Neural progenitor cell (in vitro differentiated cells): ENCODE data around the gene VSX1.

Source experiments
- EZH2 ChIP-seq: fragments of 200-600 bp; sonication (generic); IDR thresholded peaks from 2 replicates; pipeline ENCODE4 v1.6.1; 2017; ENCODE audit warnings: antibody characterized with exemption, mild to moderate bottlenecking, moderate library complexity
- TF ChIP-seq, protein P1 (sequence below): fragments of 200-600 bp; sonication (generic); IDR thresholded peaks from 2 replicates; pipeline ENCODE4 v1.5.1; 2017; ENCODE audit warnings: antibody characterized with exemption, mild to moderate bottlenecking

DNA sequence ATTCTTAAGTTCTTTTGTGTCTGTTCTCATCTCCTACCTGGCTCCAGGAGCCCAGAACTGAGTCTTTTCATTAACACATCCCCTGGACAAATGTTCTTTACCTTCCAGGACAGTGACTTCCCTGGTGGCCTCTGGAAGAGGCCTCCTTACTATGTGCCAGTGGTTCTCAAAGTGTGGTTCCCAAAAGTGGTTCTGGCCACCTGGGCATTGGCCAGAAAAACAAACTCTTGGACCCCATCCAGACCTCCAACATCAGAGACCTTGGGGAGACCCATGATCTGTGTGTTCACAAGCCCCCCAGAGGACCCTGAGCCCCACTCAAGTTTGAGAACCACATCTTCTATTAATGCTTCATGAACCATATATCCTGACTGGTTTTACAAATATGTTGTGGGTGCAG, 7.2 kb upstream of the VSX1 start:
- TF ChIP-seq, protein P1, sequence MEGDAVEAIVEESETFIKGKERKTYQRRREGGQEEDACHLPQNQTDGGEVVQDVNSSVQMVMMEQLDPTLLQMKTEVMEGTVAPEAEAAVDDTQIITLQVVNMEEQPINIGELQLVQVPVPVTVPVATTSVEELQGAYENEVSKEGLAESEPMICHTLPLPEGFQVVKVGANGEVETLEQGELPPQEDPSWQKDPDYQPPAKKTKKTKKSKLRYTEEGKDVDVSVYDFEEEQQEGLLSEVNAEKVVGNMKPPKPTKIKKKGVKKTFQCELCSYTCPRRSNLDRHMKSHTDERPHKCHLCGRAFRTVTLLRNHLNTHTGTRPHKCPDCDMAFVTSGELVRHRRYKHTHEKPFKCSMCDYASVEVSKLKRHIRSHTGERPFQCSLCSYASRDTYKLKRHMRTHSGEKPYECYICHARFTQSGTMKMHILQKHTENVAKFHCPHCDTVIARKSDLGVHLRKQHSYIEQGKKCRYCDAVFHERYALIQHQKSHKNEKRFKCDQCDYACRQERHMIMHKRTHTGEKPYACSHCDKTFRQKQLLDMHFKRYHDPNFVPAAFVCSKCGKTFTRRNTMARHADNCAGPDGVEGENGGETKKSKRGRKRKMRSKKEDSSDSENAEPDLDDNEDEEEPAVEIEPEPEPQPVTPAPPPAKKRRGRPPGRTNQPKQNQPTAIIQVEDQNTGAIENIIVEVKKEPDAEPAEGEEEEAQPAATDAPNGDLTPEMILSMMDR, result no peak
- no peak for TF ChIP-seq EZH2
